Stomach (tissue), 9 donors: ENCODE results near the gene SHF. TPM values are rescaled to one million over a fixed set of nuclear protein-coding genes. Genes with fewer than 3 reads are reported as not detected.

Experiments
- DNase-seq, 2 donors: peaks; one replicate each; pipeline versions ENCODE4 v3.0.0 to v3.0.0-alpha.2; 2013 to 2019
- H3K27ac ChIP-seq, 5 donors: fragments of 200-600 bp in 4 of 5; sonication (generic) in 4 of 5; one replicate each; pipeline ENCODE4 v1.5.1; 2013 to 2019; ENCODE audit warnings: mild to moderate bottlenecking in 1 of 5, moderate library complexity in 1 of 5
- H3K27me3 ChIP-seq, 3 donors: fragments of 200-600 bp; sonication (generic); one replicate each; pipeline ENCODE4 v1.5.1; 2017 to 2019; ENCODE audit warnings: mixed run types in 1 of 3
- H3K36me3 ChIP-seq, 4 donors: fragments of 200-600 bp; sonication (generic); 1 replicate in 3 of 4; 2 replicates in 1 of 4; pipeline ENCODE4 v1.5.1; 2016 to 2019
- H3K4me1 ChIP-seq, 4 donors: fragments of 200-600 bp; sonication (generic); one replicate each; pipeline ENCODE4 v1.5.1; 2016 to 2019
- H3K4me3 ChIP-seq, 4 donors: fragments of 200-600 bp; sonication (generic) in 3 of 4; one replicate each; pipeline ENCODE4 v1.5.1; 2016 to 2019; ENCODE audit warnings: mild to moderate bottlenecking in 1 of 4
- H3K9me3 ChIP-seq, 4 donors: fragments of 200-600 bp; sonication (generic); one replicate each; pipeline ENCODE4 v1.5.1; 2016 to 2019
- EP300 ChIP-seq: sonication (generic); formaldehyde crosslinking; IDR thresholded peaks from one replicate; pipeline ENCODE4 v1.6.1; 2017; ENCODE audit warnings: antibody characterized with exemption
- POLR2A ChIP-seq, 4 donors: fragments of 450-650 bp; IDR thresholded peaks; one replicate each; pipeline ENCODE4 v1.6.1; 2016; ENCODE audit warnings: antibody characterized with exemption in 4 of 4, control low read depth in 2 of 4, mild to moderate bottlenecking in 1 of 4, moderate library complexity in 1 of 4
- POLR2AphosphoS5 ChIP-seq, 3 donors: sonication (generic); formaldehyde crosslinking; IDR thresholded peaks; one replicate each; pipeline ENCODE4 v1.6.1; 2016; ENCODE audit warnings: antibody characterized with exemption in 3 of 3
- WGBS, 5 donors: extraction: QIAGEN DNeasy Blood & Tissue Kit in 3 of 5; methylation state at CpG; one replicate each; pipeline versions ENCODE4 v1.1.5 to v1.1.7; 2013 to 2018; 5-methylcytosine and 5-hydroxymethylcytosine counted together
- intact Hi-C: fragments of 100-400 bp; cut with DNase I; formaldehyde crosslinking; loops from one replicate; pipeline ENCODE4 v1.15.1; 2023; ENCODE audit warnings: low total_unique reads
- polyA plus RNA-seq, 3 donors: library from polyadenylated mRNA; stranded (reverse); fragments of 200-250 nt; gene quantifications; one replicate each; pipeline ENCODE4 v1.2.3, GENCODE V29; 2013
- total RNA-seq, 5 donors: library from RNA; depleted of rRNA; stranded (reverse); fragments of >200 nt; gene quantifications; one replicate each; pipeline versions ENCODE4 v1.1.0 to v1.2.3, GENCODE V29; 2014 to 2016
- TF ChIP-seq, protein P1 (sequence below), 7 experiments: fragments of 450-650 bp in 4 of 7; fragments of 200-600 bp in 3 of 7; sonication (generic) in 3 of 7; IDR thresholded peaks; one replicate each; pipeline ENCODE4 v1.5.1; 2016 to 2019; ENCODE audit warnings: antibody characterized with exemption in 7 of 7, control low read depth in 2 of 7, mild to moderate bottlenecking in 1 of 7
- donor health status: healthy with polysubstance abuse.
- donor health status: Bipolar disorder and iron deficiency.
- donor health status: healthy.

The SHF gene
- total and polyA plus RNA-seq, 8 donors, result 0.43 to 15.9 (median 6.1) TPM

DNA sequence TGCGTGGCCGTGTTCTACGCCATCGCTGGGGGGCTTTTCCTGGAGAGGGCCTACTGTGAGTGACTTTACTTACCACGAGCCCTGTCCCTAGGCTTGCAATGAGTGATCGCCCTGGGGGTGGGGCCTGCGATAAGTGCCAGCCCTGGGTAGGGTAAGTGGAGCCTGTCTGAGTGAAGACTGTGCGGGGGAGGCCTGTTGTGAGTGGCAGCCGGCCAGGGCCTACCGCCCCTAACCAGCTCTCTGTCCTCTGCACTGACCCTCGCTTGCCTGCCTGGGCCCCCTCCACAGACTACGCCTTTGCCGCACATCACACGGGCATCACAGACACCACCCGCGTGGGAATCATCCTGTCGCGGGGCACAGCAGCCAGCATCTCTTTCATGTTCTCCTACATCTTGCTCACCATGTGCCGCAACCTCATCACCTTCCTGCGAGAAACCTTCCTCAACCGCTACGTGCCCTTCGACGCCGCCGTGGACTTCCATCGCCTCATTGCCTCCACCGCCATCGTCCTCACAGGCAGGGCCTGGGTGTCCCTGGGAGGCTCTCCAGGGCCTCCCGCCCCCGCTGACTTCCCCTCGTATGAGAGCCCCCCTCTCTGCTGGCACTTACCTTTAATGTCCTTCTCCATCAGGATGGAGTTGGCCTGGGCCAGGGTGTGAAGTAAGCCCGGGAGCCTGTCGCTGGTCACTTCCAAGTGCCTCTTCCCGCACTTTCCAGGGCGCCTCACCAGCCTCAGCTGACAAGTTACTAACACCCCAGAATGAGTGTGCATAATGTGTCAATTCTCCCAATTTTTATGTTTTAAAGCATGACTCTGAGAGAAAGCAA is 35.6 kb downstream of the SHF start:
- intact Hi-C loops, result no loop called here
- Histone ChIP-seq H3K36me3 (peaks cover 17 to 69% (median 37%) of the 10 kb centered on the region in 4 donors), H3K4me3 (no peak overlapping the region), H3K4me1 (no peaks in the 10 kb centered on the region), H3K27me3 (no peaks in the 10 kb centered on the region), H3K9me3 (no peaks in the 10 kb centered on the region), H3K27ac (no peak overlapping the region)
- TF ChIP-seq EP300 (no peak), POLR2A (IDR thresholded peaks at IDR 0.05) (no peak), POLR2AphosphoS5 (IDR thresholded peaks at IDR 0.05) (no peak)
- TF ChIP-seq, protein P1, sequence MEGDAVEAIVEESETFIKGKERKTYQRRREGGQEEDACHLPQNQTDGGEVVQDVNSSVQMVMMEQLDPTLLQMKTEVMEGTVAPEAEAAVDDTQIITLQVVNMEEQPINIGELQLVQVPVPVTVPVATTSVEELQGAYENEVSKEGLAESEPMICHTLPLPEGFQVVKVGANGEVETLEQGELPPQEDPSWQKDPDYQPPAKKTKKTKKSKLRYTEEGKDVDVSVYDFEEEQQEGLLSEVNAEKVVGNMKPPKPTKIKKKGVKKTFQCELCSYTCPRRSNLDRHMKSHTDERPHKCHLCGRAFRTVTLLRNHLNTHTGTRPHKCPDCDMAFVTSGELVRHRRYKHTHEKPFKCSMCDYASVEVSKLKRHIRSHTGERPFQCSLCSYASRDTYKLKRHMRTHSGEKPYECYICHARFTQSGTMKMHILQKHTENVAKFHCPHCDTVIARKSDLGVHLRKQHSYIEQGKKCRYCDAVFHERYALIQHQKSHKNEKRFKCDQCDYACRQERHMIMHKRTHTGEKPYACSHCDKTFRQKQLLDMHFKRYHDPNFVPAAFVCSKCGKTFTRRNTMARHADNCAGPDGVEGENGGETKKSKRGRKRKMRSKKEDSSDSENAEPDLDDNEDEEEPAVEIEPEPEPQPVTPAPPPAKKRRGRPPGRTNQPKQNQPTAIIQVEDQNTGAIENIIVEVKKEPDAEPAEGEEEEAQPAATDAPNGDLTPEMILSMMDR (IDR thresholded peaks at IDR 0.05), result no peak
- DNase-seq, result no peak
- 94 to 96% (median 95%) methylated on average over 34 to 36 of the region's 36 CpGs for WGBS, 5 donors

- TF ChIP-seq, protein P1 (IDR thresholded peaks at IDR 0.05), result no peak
- TF ChIP-seq EP300, result no peak
- no peak for TF ChIP-seq POLR2A (IDR thresholded peaks at IDR 0.05)
- TF ChIP-seq POLR2AphosphoS5 (IDR thresholded peaks at IDR 0.05), result no peak
- Histone ChIP-seq H3K36me3 (peaks cover 16 to 62% (median 35%) of the 10 kb centered on the region in 4 donors), H3K4me3 (no peak overlapping the region), H3K27me3 (no peaks in the 10 kb centered on the region), H3K4me1 (peaks cover 0 to 6% (median 1%) of the 10 kb centered on the region in 4 donors), H3K27ac (no peak overlapping the region), H3K9me3 (no peaks in the 10 kb centered on the region)
- intact Hi-C loops, result no loop called here
- DNase-seq, result no peak
- WGBS, 5 donors, result 90 to 96% (median 95%) methylated on average over 6 of the region's 6 CpGs
These were observed 36.8 kb downstream of the SHF start for GRCh38 chr15:45150997-45151396.

GRCh38 chr15:45150481-45150880 is 37.3 kb downstream of the SHF start:
- H3K27me3 ChIP-seq, result no peaks in the 10 kb centered on the region
- H3K9me3 ChIP-seq, result no peaks in the 10 kb centered on the region
- H3K4me1 ChIP-seq, result peaks cover 0 to 9% (median 2%) of the 10 kb centered on the region in 4 donors
- peaks cover 16 to 57% (median 32%) of the 10 kb centered on the region in 4 donors for H3K36me3 ChIP-seq
- no peak for DNase-seq
- no peak overlapping the region for H3K27ac ChIP-seq
- 82 to 91% (median 83%) methylated on average over 5 to 6 of the region's 6 CpGs for WGBS, 5 donors
- no peak overlapping the region for H3K4me3 ChIP-seq
- intact Hi-C loops, result no loop called here
- TF ChIP-seq, protein P1 (IDR thresholded peaks at IDR 0.05), result no peak
- TF ChIP-seq POLR2A (IDR thresholded peaks at IDR 0.05), result no peak
- TF ChIP-seq POLR2AphosphoS5 (IDR thresholded peaks at IDR 0.05), result no peak
- TF ChIP-seq EP300, result no peak

DNA sequence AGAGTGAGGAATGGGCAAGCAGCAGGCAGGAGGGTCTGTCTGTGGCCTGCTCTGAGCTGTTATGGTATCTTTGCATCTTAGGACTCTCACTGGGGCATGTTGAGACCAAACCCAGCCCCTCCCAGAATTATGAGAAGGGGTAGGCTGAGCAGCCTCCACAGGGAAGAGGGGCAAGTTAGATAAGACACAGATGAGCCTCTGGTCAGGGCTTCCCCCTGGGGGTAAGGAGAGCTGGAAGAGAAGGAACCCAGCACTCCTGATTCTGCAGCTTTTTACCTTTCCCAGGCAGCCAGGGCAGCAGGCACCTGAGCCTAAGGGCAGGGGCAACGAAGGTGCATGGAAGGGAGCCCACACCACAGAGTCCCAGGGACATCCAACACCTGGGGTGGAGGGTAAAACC is 38.7 kb downstream of the SHF start:
- no peaks in the 10 kb centered on the region for H3K27me3 ChIP-seq
- TF ChIP-seq POLR2AphosphoS5 (IDR thresholded peaks at IDR 0.05) (no peak), EP300 (no peak), POLR2A (IDR thresholded peaks at IDR 0.05) (no peak)
- TF ChIP-seq, protein P1 (IDR thresholded peaks at IDR 0.05), result no peak
- no peak overlapping the region for H3K4me3 ChIP-seq
- peaks cover 0 to 9% (median 2%) of the 10 kb centered on the region in 4 donors for H3K4me1 ChIP-seq
- H3K9me3 ChIP-seq, result no peaks in the 10 kb centered on the region
- intact Hi-C loops, result no loop called here
- H3K27ac ChIP-seq, result no peak overlapping the region
- H3K36me3 ChIP-seq, result peaks cover 17 to 65% (median 37%) of the 10 kb centered on the region in 4 donors
- WGBS, 5 donors, result 59 to 89% (median 65%) methylated on average over 1 of the region's 1 CpG
- no peak for DNase-seq
